GM12865 (cell line): Measurements from ENCODE around the gene ALDH2.

Source experiments
- DNase-seq: peaks from one replicate; pipeline ENCODE4 v3.0.0; 2010; ENCODE audit warnings: low read depth
- H3K4me3 ChIP-seq: 2 replicates; pipeline ENCODE4 v1.5.1; 2011; ENCODE audit warnings: mild to moderate bottlenecking, low read depth, low read length, control low read depth
- TF ChIP-seq, protein P1 (sequence below): IDR thresholded peaks from 2 replicates; pipeline ENCODE4 v1.5.1; 2011; ENCODE audit warnings: low read length, control low read depth, low read depth, inconsistent platforms; ENCODE audit not compliant: insufficient read depth; ENCODE audit errors: missing control alignments

Gene ALDH2

DNA sequence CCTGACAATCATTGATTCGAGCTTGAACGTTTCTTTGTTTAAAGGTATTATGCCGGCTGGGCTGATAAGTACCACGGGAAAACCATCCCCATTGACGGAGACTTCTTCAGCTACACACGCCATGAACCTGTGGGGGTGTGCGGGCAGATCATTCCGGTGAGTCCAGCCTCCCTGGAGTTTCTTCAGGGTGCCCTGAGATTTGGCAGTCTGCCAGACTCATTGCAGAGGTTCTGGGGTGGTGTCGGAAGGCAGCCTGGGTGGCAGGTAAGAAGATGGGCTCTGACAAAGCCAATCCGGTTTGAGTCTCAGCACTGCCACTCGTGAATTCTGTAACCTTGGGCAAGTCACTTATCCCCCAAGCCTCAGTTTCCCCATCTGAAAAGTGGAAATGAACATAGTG is 23.0 kb downstream of the ALDH2 start:
- no peak overlapping the region for H3K4me3 ChIP-seq
- no peak for DNase-seq
- TF ChIP-seq, protein P1, sequence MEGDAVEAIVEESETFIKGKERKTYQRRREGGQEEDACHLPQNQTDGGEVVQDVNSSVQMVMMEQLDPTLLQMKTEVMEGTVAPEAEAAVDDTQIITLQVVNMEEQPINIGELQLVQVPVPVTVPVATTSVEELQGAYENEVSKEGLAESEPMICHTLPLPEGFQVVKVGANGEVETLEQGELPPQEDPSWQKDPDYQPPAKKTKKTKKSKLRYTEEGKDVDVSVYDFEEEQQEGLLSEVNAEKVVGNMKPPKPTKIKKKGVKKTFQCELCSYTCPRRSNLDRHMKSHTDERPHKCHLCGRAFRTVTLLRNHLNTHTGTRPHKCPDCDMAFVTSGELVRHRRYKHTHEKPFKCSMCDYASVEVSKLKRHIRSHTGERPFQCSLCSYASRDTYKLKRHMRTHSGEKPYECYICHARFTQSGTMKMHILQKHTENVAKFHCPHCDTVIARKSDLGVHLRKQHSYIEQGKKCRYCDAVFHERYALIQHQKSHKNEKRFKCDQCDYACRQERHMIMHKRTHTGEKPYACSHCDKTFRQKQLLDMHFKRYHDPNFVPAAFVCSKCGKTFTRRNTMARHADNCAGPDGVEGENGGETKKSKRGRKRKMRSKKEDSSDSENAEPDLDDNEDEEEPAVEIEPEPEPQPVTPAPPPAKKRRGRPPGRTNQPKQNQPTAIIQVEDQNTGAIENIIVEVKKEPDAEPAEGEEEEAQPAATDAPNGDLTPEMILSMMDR = no peak

DNA sequence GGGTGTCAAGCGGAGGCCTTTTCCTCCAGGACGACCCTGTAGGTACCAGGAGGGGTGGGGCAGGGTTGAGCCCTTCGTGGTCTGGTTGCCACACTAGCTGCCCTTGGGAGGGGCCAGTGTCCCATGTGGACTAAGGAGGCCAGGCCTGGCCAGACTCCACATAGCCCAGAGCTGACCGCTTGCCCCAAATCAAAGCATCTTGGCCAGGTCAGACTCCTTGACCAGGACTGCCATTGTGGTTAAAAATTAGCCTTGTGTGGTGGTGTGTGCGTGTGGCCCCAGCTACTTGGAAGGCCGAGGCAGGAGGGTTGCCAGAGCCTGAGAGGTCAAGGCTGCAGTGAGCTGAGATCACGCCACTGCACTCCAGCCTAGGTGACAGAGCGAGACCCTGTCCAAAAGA is 24.8 kb downstream of the ALDH2 start:
- H3K4me3 ChIP-seq = no peak overlapping the region
- DNase-seq = no peak
- TF ChIP-seq, protein P1 = no peak

DNA sequence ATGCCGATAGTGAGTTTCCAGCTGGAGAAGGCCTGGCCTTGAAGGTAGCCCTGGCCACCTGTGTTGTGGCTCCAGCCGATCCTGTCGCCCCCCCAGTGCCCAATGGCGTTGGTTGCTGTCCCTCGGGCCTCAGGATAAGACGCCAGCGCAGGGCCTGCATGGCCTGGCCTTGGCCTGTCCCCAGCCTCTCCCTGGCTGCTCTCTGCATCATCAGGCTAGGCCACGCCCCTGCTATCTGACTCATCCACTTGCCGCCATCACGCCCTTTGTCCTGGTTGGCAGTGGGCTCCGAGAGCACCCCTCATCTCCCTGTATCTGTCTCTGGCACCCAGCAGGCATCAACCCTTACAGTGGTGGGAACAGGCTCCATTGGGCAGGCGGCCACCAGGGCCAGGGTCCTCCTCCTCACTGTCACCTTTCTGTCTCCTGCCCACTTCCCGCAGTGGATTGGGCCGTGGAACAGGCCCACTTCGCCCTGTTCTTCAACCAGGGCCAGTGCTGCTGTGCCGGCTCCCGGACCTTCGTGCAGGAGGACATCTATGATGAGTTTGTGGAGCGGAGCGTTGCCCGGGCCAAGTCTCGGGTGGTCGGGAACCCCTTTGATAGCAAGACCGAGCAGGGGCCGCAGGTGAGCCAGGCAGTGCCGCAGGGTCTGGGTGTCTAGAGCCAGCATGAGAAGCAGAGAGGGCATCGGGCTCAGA is 25.6 kb downstream of the ALDH2 start:
- TF ChIP-seq, protein P1 = no peak
- H3K4me3 ChIP-seq = no peak overlapping the region
- DNase-seq = no peak

DNA sequence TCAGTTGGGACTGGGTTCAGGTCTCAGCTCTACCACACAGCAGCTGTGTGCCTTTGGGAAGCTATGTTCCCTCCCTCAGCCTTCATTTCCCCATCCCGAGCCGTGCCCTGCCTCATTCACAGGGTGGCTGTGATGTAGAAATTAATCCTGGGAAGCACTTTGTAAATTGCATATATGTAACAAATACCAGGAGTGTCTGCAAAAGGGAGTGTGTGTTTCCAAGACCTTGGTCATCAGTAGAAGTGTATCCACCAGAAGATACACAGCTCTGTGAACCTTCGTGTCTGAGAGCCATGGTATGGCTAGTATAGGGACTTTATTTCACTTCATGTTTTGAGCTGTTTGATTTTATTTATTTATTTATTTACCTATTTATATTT is 26.1 kb downstream of the ALDH2 start:
- TF ChIP-seq, protein P1 = no peak
- H3K4me3 ChIP-seq = no peak overlapping the region
- no peak for DNase-seq

DNA sequence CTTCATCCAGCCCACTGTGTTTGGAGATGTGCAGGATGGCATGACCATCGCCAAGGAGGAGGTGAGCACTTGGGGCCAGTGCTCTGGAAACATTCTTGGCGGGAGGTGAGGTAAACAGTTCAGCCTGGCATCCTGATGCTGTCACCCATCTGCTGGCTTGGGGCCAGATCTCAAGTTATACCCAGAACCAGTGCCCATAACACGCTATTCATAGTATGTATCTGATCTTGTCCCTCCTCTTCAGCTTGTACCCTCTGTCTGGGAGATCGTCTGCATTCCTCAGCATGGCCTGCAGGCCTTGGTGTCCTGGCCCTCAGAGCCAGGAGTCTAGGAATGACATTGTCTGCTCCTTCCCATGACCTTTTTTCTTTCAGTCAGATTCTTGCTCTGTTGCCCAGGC is 31.4 kb downstream of the ALDH2 start:
- no peak overlapping the region for H3K4me3 ChIP-seq
- TF ChIP-seq, protein P1 = no peak
- no peak for DNase-seq

DNA sequence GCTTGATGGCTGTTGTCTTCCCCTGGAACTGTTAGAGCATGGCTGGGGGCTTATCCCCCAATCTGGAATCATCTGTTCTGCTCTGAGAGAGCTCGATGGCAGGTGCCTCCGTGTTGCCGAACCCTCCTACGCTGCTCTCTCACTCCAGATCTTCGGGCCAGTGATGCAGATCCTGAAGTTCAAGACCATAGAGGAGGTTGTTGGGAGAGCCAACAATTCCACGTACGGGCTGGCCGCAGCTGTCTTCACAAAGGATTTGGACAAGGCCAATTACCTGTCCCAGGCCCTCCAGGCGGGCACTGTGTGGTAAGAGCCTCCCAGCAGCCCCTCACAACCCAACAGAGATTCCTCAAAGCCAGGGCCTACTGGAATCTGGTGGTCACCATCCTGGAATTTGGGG is 33.0 kb downstream of the ALDH2 start:
- DNase-seq = no peak
- no peak overlapping the region for H3K4me3 ChIP-seq
- TF ChIP-seq, protein P1 = no peak

DNA sequence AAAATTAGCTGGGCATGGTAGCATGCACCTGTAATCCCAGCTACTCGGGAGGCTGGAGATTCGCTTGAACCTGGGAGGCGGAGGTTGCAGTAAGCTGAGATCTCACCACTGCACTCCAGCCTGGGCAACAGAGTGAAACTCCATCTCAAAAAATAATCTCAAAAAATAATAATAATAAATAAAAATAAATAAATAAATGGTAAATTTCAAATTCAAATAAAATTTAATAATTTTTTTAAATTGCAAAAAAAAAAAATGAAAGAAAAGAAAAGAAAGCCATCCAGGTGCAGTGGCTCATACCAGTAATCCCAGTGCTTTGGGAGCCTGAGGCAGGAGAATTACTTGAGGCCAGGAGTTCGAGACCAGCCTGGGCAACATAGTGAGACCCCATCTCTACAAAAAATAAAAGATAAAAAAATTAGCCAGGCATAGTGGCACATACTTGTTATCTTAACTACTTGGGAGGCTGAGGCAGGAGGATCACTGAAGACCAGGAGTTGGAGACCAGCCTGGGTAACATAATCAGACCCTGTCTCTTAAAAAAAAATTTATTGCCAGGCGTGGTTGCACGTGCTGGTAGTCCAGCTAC is 36.4 kb downstream of the ALDH2 start:
- TF ChIP-seq, protein P1 = no peak
- DNase-seq = no peak
- no peak overlapping the region for H3K4me3 ChIP-seq
